ENCODE measurements around the gene BRD1.

Gene BRD1

GRCh38 chr22:49764127-49764581 lies 63.5 kb downstream of the BRD1 start:
- TF ChIP-seq TAF1 (IDR thresholded peaks at IDR 0.05; ENCODE audit: low read depth) (no peak), YY1 (IDR thresholded peaks at IDR 0.05; ENCODE audit: low read depth) (no peak), MAX (IDR thresholded peaks at IDR 0.05) (no peak), USF1 (IDR thresholded peaks at IDR 0.05) (no peak), CEBPB (IDR thresholded peaks at IDR 0.05) (no peak), FOXM1 (IDR thresholded peaks at IDR 0.05; ENCODE audit: borderline replicate concordance, low read depth) (no peak), TEAD4 (IDR thresholded peaks at IDR 0.05) (no peak), NFIC (IDR thresholded peaks at IDR 0.05) (no peak), RAD21 (IDR thresholded peaks at IDR 0.05; ENCODE audit: low read depth) (no peak), EGR1 (IDR thresholded peaks at IDR 0.05) (no peak), TCF12 (IDR thresholded peaks at IDR 0.05; ENCODE audit: low read depth) (no peak), REST (IDR thresholded peaks at IDR 0.05; ENCODE audit: low read depth) (no peak), CREB1 (IDR thresholded peaks at IDR 0.05; ENCODE audit: low read depth) (no peak)

- TF ChIP-seq FOXM1 (IDR thresholded peaks at IDR 0.05; ENCODE audit: borderline replicate concordance, low read depth) (no peak), RAD21 (IDR thresholded peaks at IDR 0.05; ENCODE audit: low read depth) (no peak), CEBPB (IDR thresholded peaks at IDR 0.05) (no peak), MAX (IDR thresholded peaks at IDR 0.05) (no peak), EP300 (IDR thresholded peaks at IDR 0.05; ENCODE audit: borderline replicate concordance) (no peak)
Measured at GRCh38 chr22:49763696-49764095, 64.0 kb downstream of the BRD1 start.

- TF ChIP-seq EGR1 (IDR thresholded peaks at IDR 0.05) = no peak
- TF ChIP-seq RAD21 (IDR thresholded peaks at IDR 0.05; ENCODE audit: low read depth) = no peak
- no peak for TF ChIP-seq FOXM1 (IDR thresholded peaks at IDR 0.05; ENCODE audit: borderline replicate concordance, low read depth)
- TF ChIP-seq CEBPB (IDR thresholded peaks at IDR 0.05) = no peak
- no peak for TF ChIP-seq YY1 (IDR thresholded peaks at IDR 0.05; ENCODE audit: low read depth)
- TF ChIP-seq MAX (IDR thresholded peaks at IDR 0.05) = no peak
- TF ChIP-seq CREB1 (IDR thresholded peaks at IDR 0.05; ENCODE audit: low read depth) = no peak
- TF ChIP-seq TEAD4 (IDR thresholded peaks at IDR 0.05) = no peak
- TF ChIP-seq USF1 (IDR thresholded peaks at IDR 0.05) = no peak
- TF ChIP-seq EP300 (IDR thresholded peaks at IDR 0.05; ENCODE audit: borderline replicate concordance) = no peak
- no peak for TF ChIP-seq TCF12 (IDR thresholded peaks at IDR 0.05; ENCODE audit: low read depth)
- TF ChIP-seq REST (IDR thresholded peaks at IDR 0.05; ENCODE audit: low read depth) = no peak
- TF ChIP-seq TAF1 (IDR thresholded peaks at IDR 0.05; ENCODE audit: low read depth) = no peak
- TF ChIP-seq ZBTB7A (IDR thresholded peaks at IDR 0.05; ENCODE audit: low read depth) = no peak
- no peak for TF ChIP-seq NFIC (IDR thresholded peaks at IDR 0.05)
Measured at GRCh38 chr22:49763138-49763537, 64.5 kb downstream of the BRD1 start.

- TF ChIP-seq ZBTB7A (IDR thresholded peaks at IDR 0.05; ENCODE audit: low read depth) = no peak
- TF ChIP-seq CREB1 (IDR thresholded peaks at IDR 0.05; ENCODE audit: low read depth) = no peak
- no peak for TF ChIP-seq USF1 (IDR thresholded peaks at IDR 0.05)
- no peak for TF ChIP-seq FOXM1 (IDR thresholded peaks at IDR 0.05; ENCODE audit: borderline replicate concordance, low read depth)
- TF ChIP-seq REST (IDR thresholded peaks at IDR 0.05; ENCODE audit: low read depth) = no peak
- TF ChIP-seq TCF12 (IDR thresholded peaks at IDR 0.05; ENCODE audit: low read depth) = no peak
- TF ChIP-seq RAD21 (IDR thresholded peaks at IDR 0.05; ENCODE audit: low read depth) = no peak
- TF ChIP-seq TAF1 (IDR thresholded peaks at IDR 0.05; ENCODE audit: low read depth) = no peak
- no peak for TF ChIP-seq NFIC (IDR thresholded peaks at IDR 0.05)
- no peak for TF ChIP-seq EGR1 (IDR thresholded peaks at IDR 0.05)
- TF ChIP-seq EP300 (IDR thresholded peaks at IDR 0.05; ENCODE audit: borderline replicate concordance) = no peak
- TF ChIP-seq TEAD4 (IDR thresholded peaks at IDR 0.05) = no peak
- TF ChIP-seq MAX (IDR thresholded peaks at IDR 0.05) = no peak
Measured at GRCh38 chr22:49761836-49762235, 65.8 kb downstream of the BRD1 start.
